Measurements from ENCODE around the gene COA7. TPM values are rescaled to one million over a fixed set of nuclear protein-coding genes. Genes with fewer than 3 reads are reported as not detected.

Gene COA7
- total RNA-seq, 1 experiment from 2014 or later, result 43.7 TPM

- Mint-ChIP-seq H3K27me3 (ENCODE audit: low read depth) (no peaks in the 10 kb centered on the region), H3K4me3 (no peak overlapping the region), H3K36me3 (no peaks in the 10 kb centered on the region), H3K27ac (no peak overlapping the region), H3K4me1 (peaks cover 23% of the 10 kb centered on the region), H3K9me3 (no peaks in the 10 kb centered on the region)
- DNase-seq (ENCODE audit: low spot score) (no peak), ATAC-seq (peak; percentile 79)
- ChIA-PET CTCF (no interaction called here), POLR2A (no interaction called here)
- TF ChIP-seq, protein P1, sequence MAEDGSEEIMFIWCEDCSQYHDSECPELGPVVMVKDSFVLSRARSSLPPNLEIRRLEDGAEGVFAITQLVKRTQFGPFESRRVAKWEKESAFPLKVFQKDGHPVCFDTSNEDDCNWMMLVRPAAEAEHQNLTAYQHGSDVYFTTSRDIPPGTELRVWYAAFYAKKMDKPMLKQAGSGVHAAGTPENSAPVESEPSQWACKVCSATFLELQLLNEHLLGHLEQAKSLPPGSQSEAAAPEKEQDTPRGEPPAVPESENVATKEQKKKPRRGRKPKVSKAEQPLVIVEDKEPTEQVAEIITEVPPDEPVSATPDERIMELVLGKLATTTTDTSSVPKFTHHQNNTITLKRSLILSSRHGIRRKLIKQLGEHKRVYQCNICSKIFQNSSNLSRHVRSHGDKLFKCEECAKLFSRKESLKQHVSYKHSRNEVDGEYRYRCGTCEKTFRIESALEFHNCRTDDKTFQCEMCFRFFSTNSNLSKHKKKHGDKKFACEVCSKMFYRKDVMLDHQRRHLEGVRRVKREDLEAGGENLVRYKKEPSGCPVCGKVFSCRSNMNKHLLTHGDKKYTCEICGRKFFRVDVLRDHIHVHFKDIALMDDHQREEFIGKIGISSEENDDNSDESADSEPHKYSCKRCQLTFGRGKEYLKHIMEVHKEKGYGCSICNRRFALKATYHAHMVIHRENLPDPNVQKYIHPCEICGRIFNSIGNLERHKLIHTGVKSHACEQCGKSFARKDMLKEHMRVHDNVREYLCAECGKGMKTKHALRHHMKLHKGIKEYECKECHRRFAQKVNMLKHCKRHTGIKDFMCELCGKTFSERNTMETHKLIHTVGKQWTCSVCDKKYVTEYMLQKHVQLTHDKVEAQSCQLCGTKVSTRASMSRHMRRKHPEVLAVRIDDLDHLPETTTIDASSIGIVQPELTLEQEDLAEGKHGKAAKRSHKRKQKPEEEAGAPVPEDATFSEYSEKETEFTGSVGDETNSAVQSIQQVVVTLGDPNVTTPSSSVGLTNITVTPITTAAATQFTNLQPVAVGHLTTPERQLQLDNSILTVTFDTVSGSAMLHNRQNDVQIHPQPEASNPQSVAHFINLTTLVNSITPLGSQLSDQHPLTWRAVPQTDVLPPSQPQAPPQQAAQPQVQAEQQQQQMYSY (CRISPR knock-in tag; IDR thresholded peaks at IDR 0.05), result no peak
- no peak for TF ChIP-seq ZBTB21 (CRISPR knock-in tag; IDR thresholded peaks at IDR 0.05; ENCODE audit: borderline replicate concordance)
- no peak for TF ChIP-seq PREB (CRISPR knock-in tag; IDR thresholded peaks at IDR 0.05; ENCODE audit: borderline replicate concordance)
- no peak for TF ChIP-seq RELA (CRISPR knock-in tag; IDR thresholded peaks at IDR 0.05; ENCODE audit: borderline replicate concordance)
- TF ChIP-seq ELF4 (CRISPR knock-in tag; IDR thresholded peaks at IDR 0.05; ENCODE audit: low read depth), result no peak
- TF ChIP-seq JUN (CRISPR knock-in tag; IDR thresholded peaks at IDR 0.05), result no peak
- TF ChIP-seq NR1H2 (CRISPR knock-in tag; IDR thresholded peaks at IDR 0.05), result no peak
- no peak for TF ChIP-seq RORB (CRISPR knock-in tag; IDR thresholded peaks at IDR 0.05)
- no peak for TF ChIP-seq E2F1 (CRISPR knock-in tag; IDR thresholded peaks at IDR 0.05)
- no peak for TF ChIP-seq CTCF (IDR thresholded peaks at IDR 0.05)
- TF ChIP-seq TEAD1 (CRISPR knock-in tag; IDR thresholded peaks at IDR 0.05), result no peak
- TF ChIP-seq GTF2I (CRISPR knock-in tag; conservative IDR thresholded peaks at IDR 0.05), result no peak
- no peak for TF ChIP-seq HMGXB4 (CRISPR knock-in tag; IDR thresholded peaks at IDR 0.05)
- TF ChIP-seq IRF1 (CRISPR knock-in tag; IDR thresholded peaks at IDR 0.05), result no peak
- no peak for TF ChIP-seq ZSCAN18 (CRISPR knock-in tag; IDR thresholded peaks at IDR 0.05)
- no peak for TF ChIP-seq E2F4 (CRISPR knock-in tag; IDR thresholded peaks at IDR 0.05; ENCODE audit: borderline replicate concordance, low read depth)
- TF ChIP-seq ARID4B (CRISPR knock-in tag; IDR thresholded peaks at IDR 0.05; ENCODE audit: borderline replicate concordance), result no peak
These were observed 23.4 kb downstream of the COA7 start for GRCh38 chr1:52674497-52675384.
